H1 (cell line): ENCODE results near the gene MRPS5. TPM values are rescaled to one million over a fixed set of nuclear protein-coding genes. Genes with fewer than 3 reads are reported as not detected.

Experiments used
- NRF1 ChIP-seq: IDR thresholded peaks from 2 replicates; pipeline ENCODE4 v1.6.1; 2011; ENCODE audit warnings: mild to moderate bottlenecking, low read depth, low read length, improper control_type of control experiment
- POLR2A ChIP-seq, 2 experiments: IDR thresholded peaks; 1 replicate in 1 of 2; 2 replicates in 1 of 2; pipeline ENCODE4 v1.6.1; 2011; ENCODE audit warnings: low read depth in 2 of 2, low read length in 2 of 2, mild to moderate bottlenecking in 2 of 2; ENCODE audit errors: control extremely low read depth in 1 of 2
- RAD21 ChIP-seq, 2 experiments: IDR thresholded peaks in 1 of 2; conservative IDR thresholded peaks in 1 of 2; 2 replicates each; pipeline ENCODE4 v1.6.1; 2011; ENCODE audit warnings: low read depth in 2 of 2, low read length in 2 of 2, improper control_type of control experiment in 1 of 2, inconsistent platforms in 1 of 2, mild to moderate bottlenecking in 1 of 2, moderate library complexity in 1 of 2
- SUZ12 ChIP-seq: fragments of 200-600 bp; sonication (generic); IDR thresholded peaks from 2 replicates; pipeline ENCODE4 v1.6.1; 2012; ENCODE audit warnings: mild to moderate bottlenecking, inconsistent platforms, low read length, moderate library complexity, mixed read lengths
- polyA plus RNA-seq, 7 experiments: library from polyadenylated mRNA; depleted of rRNA in 3 of 7; stranded (reverse) in 5 of 7; unstranded in 2 of 7; fragments of >200 nt in 5 of 7; fragments of 200-250 nt in 2 of 7; gene quantifications; 1 replicate in 5 of 7; 2 replicates in 1 of 7; 4 replicates in 1 of 7; pipeline versions ENCODE4 v1.2.1 to v1.2.3, GENCODE V29; 2011 to 2013; ENCODE audit warnings: missing spikeins in 2 of 7, mixed read lengths in 2 of 7
- total RNA-seq: library from RNA; stranded (reverse); fragmentation: NEBNext Ultra II Directional; extraction: Animal tissue kit (Norgen Biotek cat#: 25700); gene quantifications from 2 replicates; pipeline ENCODE4 v1.2.1, GENCODE V29; 2021
- TF ChIP-seq, protein P1 (sequence below), 3 experiments: IDR thresholded peaks; 1 replicate in 2 of 3; 2 replicates in 1 of 3; pipeline versions ENCODE4 v1.5.1 to v1.6.1; 2011; ENCODE audit warnings: low read length in 3 of 3, mild to moderate bottlenecking in 3 of 3, inconsistent platforms in 2 of 3, low read depth in 1 of 3, moderate library complexity in 1 of 3; ENCODE audit not compliant: insufficient read depth in 1 of 3; ENCODE audit errors: control extremely low read depth in 1 of 3
- TF ChIP-seq, protein P2 (sequence below): fragments of 300-600 bp; sonication (generic); IDR thresholded peaks from 2 replicates; pipeline ENCODE4 v1.7.1; 2012; ENCODE audit warnings: low read length, moderate library complexity, mild to moderate bottlenecking, inconsistent platforms; ENCODE audit not compliant: insufficient replicate concordance

Gene MRPS5
- total and polyA plus RNA-seq, 2 of the 8 experiments (the other 6 are each of a cell fraction or from before 2014, with no cell fraction given): 36.7 to 53.0 TPM

GRCh38 chr2:95061601-95062183, 59.9 kb downstream of the MRPS5 start (continued):
- TF ChIP-seq, protein P1, sequence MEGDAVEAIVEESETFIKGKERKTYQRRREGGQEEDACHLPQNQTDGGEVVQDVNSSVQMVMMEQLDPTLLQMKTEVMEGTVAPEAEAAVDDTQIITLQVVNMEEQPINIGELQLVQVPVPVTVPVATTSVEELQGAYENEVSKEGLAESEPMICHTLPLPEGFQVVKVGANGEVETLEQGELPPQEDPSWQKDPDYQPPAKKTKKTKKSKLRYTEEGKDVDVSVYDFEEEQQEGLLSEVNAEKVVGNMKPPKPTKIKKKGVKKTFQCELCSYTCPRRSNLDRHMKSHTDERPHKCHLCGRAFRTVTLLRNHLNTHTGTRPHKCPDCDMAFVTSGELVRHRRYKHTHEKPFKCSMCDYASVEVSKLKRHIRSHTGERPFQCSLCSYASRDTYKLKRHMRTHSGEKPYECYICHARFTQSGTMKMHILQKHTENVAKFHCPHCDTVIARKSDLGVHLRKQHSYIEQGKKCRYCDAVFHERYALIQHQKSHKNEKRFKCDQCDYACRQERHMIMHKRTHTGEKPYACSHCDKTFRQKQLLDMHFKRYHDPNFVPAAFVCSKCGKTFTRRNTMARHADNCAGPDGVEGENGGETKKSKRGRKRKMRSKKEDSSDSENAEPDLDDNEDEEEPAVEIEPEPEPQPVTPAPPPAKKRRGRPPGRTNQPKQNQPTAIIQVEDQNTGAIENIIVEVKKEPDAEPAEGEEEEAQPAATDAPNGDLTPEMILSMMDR (IDR thresholded peaks at IDR 0.05; ENCODE audit: control extremely low read depth in 1 of 3, insufficient read depth in 1 of 3, low read depth in 1 of 3, low read length in 3 of 3): no peak
- no peak for TF ChIP-seq NRF1
- TF ChIP-seq, protein P2, sequence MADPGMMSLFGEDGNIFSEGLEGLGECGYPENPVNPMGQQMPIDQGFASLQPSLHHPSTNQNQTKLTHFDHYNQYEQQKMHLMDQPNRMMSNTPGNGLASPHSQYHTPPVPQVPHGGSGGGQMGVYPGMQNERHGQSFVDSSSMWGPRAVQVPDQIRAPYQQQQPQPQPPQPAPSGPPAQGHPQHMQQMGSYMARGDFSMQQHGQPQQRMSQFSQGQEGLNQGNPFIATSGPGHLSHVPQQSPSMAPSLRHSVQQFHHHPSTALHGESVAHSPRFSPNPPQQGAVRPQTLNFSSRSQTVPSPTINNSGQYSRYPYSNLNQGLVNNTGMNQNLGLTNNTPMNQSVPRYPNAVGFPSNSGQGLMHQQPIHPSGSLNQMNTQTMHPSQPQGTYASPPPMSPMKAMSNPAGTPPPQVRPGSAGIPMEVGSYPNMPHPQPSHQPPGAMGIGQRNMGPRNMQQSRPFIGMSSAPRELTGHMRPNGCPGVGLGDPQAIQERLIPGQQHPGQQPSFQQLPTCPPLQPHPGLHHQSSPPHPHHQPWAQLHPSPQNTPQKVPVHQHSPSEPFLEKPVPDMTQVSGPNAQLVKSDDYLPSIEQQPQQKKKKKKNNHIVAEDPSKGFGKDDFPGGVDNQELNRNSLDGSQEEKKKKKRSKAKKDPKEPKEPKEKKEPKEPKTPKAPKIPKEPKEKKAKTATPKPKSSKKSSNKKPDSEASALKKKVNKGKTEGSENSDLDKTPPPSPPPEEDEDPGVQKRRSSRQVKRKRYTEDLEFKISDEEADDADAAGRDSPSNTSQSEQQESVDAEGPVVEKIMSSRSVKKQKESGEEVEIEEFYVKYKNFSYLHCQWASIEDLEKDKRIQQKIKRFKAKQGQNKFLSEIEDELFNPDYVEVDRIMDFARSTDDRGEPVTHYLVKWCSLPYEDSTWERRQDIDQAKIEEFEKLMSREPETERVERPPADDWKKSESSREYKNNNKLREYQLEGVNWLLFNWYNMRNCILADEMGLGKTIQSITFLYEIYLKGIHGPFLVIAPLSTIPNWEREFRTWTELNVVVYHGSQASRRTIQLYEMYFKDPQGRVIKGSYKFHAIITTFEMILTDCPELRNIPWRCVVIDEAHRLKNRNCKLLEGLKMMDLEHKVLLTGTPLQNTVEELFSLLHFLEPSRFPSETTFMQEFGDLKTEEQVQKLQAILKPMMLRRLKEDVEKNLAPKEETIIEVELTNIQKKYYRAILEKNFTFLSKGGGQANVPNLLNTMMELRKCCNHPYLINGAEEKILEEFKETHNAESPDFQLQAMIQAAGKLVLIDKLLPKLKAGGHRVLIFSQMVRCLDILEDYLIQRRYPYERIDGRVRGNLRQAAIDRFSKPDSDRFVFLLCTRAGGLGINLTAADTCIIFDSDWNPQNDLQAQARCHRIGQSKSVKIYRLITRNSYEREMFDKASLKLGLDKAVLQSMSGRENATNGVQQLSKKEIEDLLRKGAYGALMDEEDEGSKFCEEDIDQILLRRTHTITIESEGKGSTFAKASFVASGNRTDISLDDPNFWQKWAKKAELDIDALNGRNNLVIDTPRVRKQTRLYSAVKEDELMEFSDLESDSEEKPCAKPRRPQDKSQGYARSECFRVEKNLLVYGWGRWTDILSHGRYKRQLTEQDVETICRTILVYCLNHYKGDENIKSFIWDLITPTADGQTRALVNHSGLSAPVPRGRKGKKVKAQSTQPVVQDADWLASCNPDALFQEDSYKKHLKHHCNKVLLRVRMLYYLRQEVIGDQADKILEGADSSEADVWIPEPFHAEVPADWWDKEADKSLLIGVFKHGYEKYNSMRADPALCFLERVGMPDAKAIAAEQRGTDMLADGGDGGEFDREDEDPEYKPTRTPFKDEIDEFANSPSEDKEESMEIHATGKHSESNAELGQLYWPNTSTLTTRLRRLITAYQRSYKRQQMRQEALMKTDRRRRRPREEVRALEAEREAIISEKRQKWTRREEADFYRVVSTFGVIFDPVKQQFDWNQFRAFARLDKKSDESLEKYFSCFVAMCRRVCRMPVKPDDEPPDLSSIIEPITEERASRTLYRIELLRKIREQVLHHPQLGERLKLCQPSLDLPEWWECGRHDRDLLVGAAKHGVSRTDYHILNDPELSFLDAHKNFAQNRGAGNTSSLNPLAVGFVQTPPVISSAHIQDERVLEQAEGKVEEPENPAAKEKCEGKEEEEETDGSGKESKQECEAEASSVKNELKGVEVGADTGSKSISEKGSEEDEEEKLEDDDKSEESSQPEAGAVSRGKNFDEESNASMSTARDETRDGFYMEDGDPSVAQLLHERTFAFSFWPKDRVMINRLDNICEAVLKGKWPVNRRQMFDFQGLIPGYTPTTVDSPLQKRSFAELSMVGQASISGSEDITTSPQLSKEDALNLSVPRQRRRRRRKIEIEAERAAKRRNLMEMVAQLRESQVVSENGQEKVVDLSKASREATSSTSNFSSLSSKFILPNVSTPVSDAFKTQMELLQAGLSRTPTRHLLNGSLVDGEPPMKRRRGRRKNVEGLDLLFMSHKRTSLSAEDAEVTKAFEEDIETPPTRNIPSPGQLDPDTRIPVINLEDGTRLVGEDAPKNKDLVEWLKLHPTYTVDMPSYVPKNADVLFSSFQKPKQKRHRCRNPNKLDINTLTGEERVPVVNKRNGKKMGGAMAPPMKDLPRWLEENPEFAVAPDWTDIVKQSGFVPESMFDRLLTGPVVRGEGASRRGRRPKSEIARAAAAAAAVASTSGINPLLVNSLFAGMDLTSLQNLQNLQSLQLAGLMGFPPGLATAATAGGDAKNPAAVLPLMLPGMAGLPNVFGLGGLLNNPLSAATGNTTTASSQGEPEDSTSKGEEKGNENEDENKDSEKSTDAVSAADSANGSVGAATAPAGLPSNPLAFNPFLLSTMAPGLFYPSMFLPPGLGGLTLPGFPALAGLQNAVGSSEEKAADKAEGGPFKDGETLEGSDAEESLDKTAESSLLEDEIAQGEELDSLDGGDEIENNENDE: no peak
- TF ChIP-seq SUZ12: no peak
- TF ChIP-seq POLR2A (IDR thresholded peaks at IDR 0.05; ENCODE audit: control extremely low read depth in 1 of 2, low read depth in 2 of 2, low read length in 2 of 2): no peak
- no peak for TF ChIP-seq RAD21 (IDR thresholded peaks at IDR 0.05 in 1 of 2, conservative IDR thresholded peaks at IDR 0.05 in 1 of 2; ENCODE audit: low read depth in 2 of 2, low read length in 2 of 2)
